NCI-H1048 (cell line): ENCODE results near the gene KCTD3.

Experiments used
- DNase-seq: peaks from one replicate; lab custom pipeline; 2025; lab: John Stamatoyannopoulos, UW

The KCTD3 gene

GRCh38 chr1:215606564-215607168 is 39.6 kb downstream of the KCTD3 start:
- no peak for DNase-seq

GRCh38 chr1:215607412-215607811 is 40.3 kb downstream of the KCTD3 start:
- DNase-seq = no peak

GRCh38 chr1:215608646-215609045 is 41.5 kb downstream of the KCTD3 start:
- DNase-seq = no peak

- no peak for DNase-seq
Measured at GRCh38 chr1:215612391-215612790, 45.3 kb downstream of the KCTD3 start.

- no peak for DNase-seq
Measured at GRCh38 chr1:215617979-215618378, 50.9 kb downstream of the KCTD3 start.

- DNase-seq = no peak
Measured at GRCh38 chr1:215623162-215623561, 56.1 kb downstream of the KCTD3 start.

- DNase-seq = no peak
Measured at GRCh38 chr1:215625949-215626348, 58.8 kb downstream of the KCTD3 start.

GRCh38 chr1:215631040-215631439 is 63.9 kb downstream of the KCTD3 start:
- no peak for DNase-seq

- DNase-seq = no peak
Measured at GRCh38 chr1:215631489-215631888, 64.4 kb downstream of the KCTD3 start.

- no peak for DNase-seq
Measured at GRCh38 chr1:215635827-215636226, 68.7 kb downstream of the KCTD3 start.

- DNase-seq = no peak
Measured at GRCh38 chr1:215636258-215636965, 69.3 kb downstream of the KCTD3 start.

- no peak for DNase-seq
Measured at GRCh38 chr1:215637041-215637573, 70.0 kb downstream of the KCTD3 start.

- DNase-seq = no peak
Measured at GRCh38 chr1:215640429-215641148, 73.5 kb downstream of the KCTD3 start.

GRCh38 chr1:215643592-215644321 is 76.7 kb downstream of the KCTD3 start:
- no peak for DNase-seq

GRCh38 chr1:215645182-215645581 is 78.1 kb downstream of the KCTD3 start:
- no peak for DNase-seq

GRCh38 chr1:215645861-215646260 is 78.8 kb downstream of the KCTD3 start:
- DNase-seq = no peak

GRCh38 chr1:215647738-215648137 is 80.6 kb downstream of the KCTD3 start:
- no peak for DNase-seq

GRCh38 chr1:215648957-215649356 is 81.9 kb downstream of the KCTD3 start:
- no peak for DNase-seq

GRCh38 chr1:215650446-215651149 is 83.5 kb downstream of the KCTD3 start:
- no peak for DNase-seq

- DNase-seq = peak; percentile 66
Measured at GRCh38 chr1:215651867-215652266, 84.8 kb downstream of the KCTD3 start.

GRCh38 chr1:215652371-215652770 is 85.3 kb downstream of the KCTD3 start:
- no peak for DNase-seq

GRCh38 chr1:215657047-215657446 is 89.9 kb downstream of the KCTD3 start:
- DNase-seq = no peak
